Measurements from ENCODE around the gene PACRG.

DNA sequence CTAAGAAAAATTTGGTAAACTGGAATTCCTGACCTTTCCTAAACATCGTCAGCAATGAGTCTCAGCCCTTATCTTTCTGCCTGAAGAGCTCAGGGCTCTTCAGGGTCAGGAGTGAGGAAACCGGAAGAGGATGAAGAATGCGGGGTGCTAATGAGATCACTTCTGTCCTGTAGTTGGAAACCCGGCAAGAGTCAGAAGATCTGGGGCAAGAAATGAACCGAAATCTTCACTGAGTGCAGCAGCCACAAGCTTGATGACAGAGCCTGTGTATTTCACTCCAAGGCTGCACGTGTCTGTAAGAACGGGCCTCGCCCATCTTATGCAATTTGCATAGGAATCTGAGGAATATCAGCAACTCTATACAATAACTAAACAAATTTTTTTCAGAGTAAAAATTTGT, 626.3 kb downstream of the PACRG start:
- TF ChIP-seq POLR2A (IDR thresholded peaks at IDR 0.05; ENCODE audit: low read depth, low read length) (no peak), POLR2AphosphoS5 (IDR thresholded peaks at IDR 0.05; ENCODE audit: low read depth, low read length) (no peak), TAF1 (IDR thresholded peaks at IDR 0.05; ENCODE audit: borderline replicate concordance, low read depth, low read length) (no peak)

Data from GM12892 (cell line).